PC-9 (cell line): ENCODE measurements around the gene KCNQ5.

Experiments used
- CTCF ChIP-seq: fragments of 200-600 bp; sonication (generic); conservative IDR thresholded peaks from 2 replicates; pipeline ENCODE4 v1.6.1; 2017; ENCODE audit warnings: mixed run types, antibody characterized with exemption, mild to moderate bottlenecking, moderate library complexity
- EZH2 ChIP-seq: fragments of 200-600 bp; sonication (generic); IDR thresholded peaks from 2 replicates; pipeline ENCODE4 v1.8.0; 2017; ENCODE audit warnings: antibody characterized with exemption, low read depth

GRCh38 chr6:72836971-72837370, 215.1 kb downstream of the KCNQ5 start:
- TF ChIP-seq CTCF (no peak), EZH2 (no peak)
